NCI-H345 treated with DMSO at 0.1 percent for 48 hours (cell line): ENCODE results near the gene SPDYE8.
"Not testable (repeated sequence)": the region's sequence is repeated elsewhere in the genome, so short reads cannot be mapped to it uniquely, and the experiment has no call there.

Source experiments
- DNase-seq: peaks from one replicate; lab custom pipeline; 2025; ENCODE audit not compliant: unreplicated experiment; lab: John Stamatoyannopoulos, UW

The SPDYE8 gene, protein sequence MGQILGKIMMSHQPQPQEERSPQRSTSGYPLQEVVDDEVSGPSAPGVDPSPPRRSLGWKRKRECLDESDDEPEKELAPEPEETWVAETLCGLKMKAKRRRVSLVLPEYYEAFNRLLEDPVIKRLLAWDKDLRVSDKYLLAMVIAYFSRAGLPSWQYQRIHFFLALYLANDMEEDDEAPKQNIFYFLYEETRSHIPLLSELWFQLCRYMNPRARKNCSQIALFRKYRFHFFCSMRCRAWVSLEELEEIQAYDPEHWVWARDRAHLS

DNA sequence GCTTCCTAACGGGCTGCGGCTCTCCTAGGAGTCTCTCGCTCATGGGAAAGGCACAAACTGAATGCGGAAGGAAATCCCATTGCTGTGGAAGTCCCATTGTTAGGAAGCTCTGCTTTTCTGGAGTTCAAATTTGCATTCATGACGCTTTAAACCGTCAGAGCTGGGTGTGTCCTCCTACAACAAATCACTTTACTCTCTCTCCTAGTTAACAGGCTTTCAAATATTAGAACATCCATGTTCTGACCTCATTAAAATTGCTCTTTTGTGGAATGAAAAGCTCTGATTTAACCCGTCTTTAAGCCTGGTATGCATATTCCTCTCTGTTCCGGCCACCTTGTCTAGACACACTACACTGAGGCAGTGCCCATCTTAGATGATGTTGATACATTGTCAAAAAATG lies at the start of gene SPDYE8:
SPDYE8 (minus strand) TSS at position 101 of the 400 bp plus-strand sequence. CDS start 1,800 bp downstream, outside the sequence.
- DNase-seq = not testable (repeated sequence)

DNA sequence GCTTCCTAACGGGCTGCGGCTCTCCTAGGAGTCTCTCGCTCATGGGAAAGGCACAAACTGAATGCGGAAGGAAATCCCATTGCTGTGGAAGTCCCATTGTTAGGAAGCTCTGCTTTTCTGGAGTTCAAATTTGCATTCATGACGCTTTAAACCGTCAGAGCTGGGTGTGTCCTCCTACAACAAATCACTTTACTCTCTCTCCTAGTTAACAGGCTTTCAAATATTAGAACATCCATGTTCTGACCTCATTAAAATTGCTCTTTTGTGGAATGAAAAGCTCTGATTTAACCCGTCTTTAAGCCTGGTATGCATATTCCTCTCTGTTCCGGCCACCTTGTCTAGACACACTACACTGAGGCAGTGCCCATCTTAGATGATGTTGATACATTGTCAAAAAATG lies 28.2 kb upstream of the SPDYE8 start, which contains the start of gene SPDYE11:
SPDYE11 (minus strand) TSS at position 101 of the 400 bp plus-strand sequence. CDS start 1,800 bp downstream, outside the sequence.
- not testable (repeated sequence) for DNase-seq

DNA sequence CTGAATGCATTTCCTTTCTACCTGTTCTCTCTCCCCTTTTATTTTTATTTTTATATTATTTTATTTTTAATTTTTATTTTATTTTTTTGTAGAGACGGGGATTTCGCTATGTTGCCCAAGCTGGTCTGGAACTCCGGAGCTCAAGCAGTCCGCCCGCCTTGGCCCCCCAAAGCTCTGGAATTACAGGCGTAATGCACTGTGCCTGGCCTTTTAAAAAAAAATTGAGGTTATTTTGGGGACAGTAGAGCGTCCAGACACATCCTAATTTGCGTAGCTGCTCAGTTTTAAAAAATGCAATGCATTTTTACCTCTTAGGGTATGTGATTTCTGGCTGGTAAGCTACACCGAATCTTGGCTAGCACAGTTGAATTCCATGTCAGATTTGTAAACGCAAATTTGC lies 23.1 kb downstream of the SPDYE8 start:
- DNase-seq = not testable (repeated sequence)

DNA sequence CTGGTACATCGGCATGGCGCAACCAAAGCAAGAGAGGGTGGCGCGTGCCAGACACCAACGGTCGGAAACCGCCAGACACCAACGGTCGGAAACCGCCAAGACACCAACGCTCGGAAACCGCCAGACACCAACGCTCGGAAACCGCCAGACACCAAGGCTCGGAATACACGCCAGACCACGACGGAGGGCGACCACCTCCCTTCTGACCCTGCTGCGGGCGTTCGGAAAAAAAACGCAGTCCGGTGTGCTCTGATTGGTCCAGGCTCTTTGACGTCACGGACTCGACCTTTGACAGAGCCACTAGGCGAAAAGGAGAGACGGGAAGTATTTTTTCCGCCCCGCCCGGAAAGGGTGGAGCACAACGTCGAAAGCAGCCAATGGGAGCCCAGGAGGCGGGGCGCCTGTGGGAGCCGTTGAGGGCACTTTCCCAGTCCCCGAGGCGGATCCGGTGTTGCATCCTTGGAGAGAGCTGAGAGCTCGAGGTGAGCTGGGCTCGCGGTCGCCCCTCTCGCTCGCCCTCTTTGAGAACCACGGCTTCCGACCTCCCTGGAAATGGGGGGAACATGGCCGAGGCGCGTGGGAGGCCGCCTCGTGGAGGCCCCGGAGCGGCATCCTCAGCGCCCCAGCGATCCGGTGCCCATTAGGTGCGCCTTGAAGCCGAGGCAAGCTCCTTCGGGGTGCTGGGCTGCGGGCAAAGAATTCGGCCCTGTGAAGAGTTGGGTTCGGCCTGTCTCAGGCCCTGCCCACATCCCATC lies 23.7 kb downstream of the SPDYE8 start:
- not testable (repeated sequence) for DNase-seq

DNA sequence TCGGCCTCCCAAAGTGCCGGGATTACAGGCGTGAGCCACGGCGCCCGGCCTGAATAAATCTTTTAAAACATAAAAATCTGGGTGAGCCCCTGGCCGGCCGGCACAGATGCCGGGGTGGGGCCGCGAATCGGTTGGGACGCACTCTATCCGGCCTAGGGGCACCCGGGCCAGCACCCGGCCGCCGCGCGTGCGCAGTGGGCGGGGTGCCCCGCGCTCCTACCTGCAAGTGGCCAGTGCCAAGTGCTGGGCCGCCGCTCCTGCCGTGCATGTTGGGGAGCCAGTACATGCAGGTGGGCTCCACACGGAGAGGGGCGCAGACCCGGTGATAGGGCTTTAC lies 24.2 kb downstream of the SPDYE8 start:
- DNase-seq = not testable (repeated sequence)

DNA sequence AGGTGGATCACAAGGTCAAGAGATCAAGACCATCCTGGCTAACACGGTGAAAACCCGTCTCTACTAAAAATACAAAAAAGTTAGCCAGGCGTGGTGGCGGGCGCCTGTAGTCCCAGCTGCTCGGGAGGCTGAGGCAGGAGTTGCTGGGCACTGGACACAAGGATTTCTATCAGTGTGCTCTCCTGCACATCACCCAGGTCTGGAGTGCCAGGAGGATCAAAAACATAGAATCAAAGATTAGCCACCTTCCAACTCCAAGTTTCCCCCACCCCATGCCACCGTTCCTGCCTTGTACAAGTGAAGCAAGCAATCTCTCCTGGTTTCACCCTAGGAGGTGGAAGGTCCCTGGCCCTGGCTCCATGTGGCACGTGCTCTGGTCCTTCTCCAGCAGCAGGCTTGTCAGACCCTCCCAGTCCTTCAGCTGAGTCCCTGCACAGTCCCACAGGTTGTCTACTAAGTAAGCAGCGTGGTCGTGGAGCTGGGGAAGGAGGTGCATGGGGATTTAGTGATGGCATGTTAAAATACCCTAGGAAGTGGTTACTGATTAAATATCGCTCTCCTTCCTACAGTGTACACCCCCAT lies 31.6 kb downstream of the SPDYE8 start:
- not testable (repeated sequence) for DNase-seq

DNA sequence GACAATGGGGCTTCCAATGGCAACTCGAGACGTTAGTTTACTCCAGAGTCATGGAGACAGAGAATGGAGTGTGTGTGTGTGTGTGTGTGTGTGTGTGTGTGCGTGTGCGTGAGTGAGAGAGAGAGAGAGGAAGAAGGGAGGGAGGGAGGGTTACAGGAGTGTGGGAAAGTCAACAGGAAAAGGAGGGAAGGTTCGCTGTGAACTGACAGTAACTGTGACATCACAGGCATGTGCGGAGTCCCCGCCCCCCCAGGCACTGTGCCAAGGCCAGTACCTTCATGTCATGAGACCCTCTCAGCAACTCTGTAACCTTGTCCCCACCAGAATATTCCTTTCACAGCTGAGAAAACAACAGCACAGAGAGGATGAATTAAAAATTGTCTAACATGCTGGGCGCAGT lies 32.1 kb downstream of the SPDYE8 start:
- not testable (repeated sequence) for DNase-seq

DNA sequence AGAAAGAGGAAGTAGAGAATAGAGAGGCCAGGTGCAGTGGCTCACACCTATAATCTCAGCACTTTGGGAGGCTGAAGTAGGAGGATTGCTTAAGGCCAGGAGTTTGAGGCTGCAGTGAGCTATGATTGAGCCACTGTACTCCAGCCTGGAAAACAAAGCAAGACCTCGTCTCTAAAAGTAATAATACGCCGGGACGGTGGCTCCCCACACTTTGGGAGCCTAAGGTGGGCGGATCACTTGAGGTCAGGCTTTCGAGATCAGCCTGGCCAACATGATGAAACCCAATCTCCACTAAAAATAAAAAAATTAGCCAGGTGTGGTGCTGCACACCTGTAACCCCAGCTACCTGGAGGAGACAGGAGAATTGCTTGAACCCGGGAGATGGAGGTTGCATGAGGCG lies 34.1 kb downstream of the SPDYE8 start:
- DNase-seq = not testable (repeated sequence)

DNA sequence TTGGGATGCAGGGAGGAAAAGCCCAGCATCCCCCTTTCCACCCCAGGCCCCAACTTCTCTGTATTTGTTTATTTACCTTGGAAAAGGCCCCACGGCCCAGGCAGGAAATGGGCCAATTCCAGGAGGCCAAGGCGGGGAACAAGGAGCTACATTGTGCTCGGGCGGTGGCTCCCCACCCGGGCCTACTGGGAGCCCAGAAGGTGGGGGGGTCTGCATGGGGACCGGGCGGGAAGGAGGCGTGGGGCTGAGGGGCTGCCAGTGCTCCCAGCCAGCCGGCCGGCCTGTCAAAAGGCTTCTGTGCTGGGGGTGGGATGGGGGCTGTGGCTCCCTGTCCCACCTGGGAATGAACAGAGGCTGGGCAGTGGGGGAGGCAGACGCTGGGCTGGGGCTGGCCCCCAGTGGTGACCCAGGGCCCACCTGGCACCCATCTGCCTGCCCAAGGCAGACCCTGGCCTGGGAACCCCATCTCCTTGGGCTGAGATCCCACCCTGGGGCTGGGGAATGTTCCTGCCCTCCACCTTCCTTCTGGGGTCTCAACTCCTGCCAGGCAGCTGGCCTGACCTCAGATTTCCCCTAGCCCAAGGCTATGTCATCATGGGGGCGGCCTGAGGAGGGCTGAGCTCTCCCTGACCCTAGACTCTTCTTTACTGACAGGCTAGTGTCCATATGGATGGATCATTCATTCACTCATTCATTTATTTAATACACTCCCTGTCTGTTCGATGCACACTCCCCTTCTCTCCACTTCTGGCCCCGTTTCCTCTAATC lies 39.2 kb downstream of the SPDYE8 start:
- not testable (repeated sequence) for DNase-seq

DNA sequence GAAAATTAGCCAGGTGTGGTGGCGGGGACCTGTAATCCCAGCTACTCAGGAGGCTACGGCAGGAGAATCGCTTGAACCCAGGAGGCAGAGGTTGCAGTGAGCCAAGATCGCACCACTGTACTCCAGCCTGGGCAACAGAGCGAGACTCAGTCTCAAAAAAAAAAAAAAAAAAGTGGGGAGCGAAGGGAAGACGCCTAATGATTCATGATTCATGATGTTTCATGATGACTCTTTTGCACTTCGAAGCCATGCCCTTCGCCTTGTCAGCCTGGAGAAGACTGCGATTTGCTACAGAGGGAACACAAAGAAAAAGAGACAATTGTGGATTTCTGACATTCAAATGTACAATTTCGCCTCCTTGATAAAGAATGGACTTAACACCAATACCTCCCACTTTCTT lies 47.5 kb downstream of the SPDYE8 start:
- not testable (repeated sequence) for DNase-seq

DNA sequence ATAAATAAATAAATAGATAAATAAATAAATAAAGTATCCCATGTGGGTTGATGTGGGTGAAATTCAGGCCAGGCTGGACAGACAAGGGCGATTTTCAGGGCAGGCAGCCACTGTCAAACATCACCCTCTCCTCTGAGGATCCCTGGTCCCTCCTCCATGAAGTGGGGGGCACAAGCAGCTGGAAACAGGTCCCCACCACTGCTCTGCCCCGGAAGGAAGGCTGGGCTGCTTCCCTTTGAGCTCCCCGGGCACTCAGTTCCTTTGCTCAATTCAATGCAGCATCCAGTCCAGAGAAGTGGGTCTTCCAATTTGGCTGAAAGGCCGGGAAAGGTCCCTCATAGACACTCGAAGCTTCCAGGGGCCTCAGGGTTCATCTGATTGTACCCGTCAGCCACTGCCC lies 49.2 kb downstream of the SPDYE8 start:
- not testable (repeated sequence) for DNase-seq

DNA sequence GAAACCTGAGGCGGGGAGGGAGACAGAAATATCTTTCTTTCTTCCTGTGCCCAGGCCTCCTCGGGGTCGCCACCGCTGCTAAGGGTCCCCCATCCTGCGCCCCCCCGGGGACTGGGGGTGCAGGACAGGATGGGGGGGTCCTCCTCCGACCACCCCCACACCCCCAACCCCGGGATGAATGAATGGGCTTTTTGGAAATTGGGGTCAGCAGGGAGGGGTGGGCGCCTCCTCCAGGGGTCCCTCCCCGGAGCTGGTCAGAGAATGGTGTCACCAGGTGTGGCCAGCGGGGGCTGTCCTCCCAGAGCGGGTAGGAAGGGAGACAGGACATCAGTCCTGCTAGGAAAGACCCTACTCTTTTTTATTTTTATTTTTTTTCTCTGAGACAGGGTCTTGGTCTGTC lies 53.1 kb downstream of the SPDYE8 start:
- not testable (repeated sequence) for DNase-seq

DNA sequence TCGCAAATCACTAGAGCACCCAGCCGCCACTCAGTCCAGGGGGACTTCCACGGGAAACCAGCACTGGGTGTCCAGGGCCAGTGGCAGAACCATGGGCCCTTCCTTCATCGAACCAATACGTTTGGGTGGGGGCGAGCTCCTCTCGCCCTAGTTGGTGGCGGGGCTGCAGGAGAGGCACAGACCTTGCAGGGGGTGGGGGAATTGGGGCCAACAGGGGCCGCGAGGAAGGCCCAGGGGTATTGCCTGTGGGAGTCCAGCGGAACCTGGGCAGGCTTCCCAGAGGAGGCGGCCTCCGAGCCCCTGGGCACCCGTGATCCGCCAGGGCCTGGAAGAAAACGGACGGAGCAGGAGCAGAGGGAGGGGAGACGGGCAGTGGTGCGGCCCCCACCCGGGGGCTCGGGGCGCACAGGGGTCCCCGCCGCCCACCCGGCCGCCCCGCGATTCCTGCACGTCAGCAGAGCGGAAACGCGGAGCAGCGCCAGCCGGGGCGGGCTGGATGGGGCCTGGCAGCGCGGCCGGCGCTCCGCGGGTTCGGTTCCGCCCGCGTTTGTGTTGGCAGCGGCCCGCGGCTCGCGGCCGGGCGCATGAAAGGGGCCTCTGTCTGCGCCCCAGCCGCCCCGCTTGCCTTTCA lies 53.8 kb downstream of the SPDYE8 start:
- not testable (repeated sequence) for DNase-seq

DNA sequence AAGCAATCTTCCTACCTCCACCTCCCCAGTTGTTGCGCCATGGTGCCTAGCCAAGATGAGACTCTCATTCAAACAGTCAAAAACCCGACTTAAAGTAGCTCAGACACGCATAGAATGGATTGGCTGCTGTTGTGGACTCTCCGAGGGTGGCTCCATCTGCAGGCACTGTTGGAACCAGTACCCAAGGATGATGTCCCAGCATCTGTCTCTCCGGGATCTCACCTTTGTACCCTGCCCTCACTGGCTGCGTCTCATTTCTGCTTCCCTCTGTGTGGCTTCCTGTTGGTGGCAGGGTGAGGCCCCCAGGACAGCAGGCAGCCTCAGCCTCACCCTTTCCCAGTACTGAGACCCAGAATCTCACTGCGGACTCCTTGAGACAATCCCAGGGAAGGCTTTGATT lies 54.8 kb downstream of the SPDYE8 start:
- not testable (repeated sequence) for DNase-seq

DNA sequence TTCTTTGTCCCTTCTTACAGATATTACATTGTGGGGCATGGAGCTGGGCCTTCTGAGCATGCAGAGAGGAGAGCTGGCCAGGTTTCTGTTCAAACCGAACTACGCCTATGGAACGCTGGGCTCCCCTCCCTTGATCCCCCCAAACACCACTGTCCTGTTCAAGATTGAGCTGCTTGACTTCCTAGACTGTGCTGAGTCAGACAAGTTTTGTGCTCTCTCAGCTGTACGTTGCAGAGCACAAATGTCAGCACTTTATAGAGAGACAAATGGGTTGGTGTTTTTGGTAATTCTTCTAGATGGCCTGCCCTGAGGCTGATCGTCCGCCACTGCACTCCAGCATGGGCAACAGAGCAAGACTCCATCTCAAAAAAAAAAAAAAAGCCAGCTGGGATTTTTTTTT lies 58.1 kb downstream of the SPDYE8 start:
- not testable (repeated sequence) for DNase-seq
